DOHH2 (cell line): Measurements from ENCODE around the gene SCTR.

ENCODE experiments used
- H3F3A ChIP-seq: fragments of 200-600 bp; sonication (generic), shearing (Covaris generic); 2 replicates; pipeline ENCODE4 v1.6.0; 2016; ENCODE audit warnings: antibody characterized with exemption, mild to moderate bottlenecking; ENCODE audit not compliant: control insufficient read depth, insufficient read depth
- H3K27ac ChIP-seq: fragments of 200-600 bp; sonication (generic); 2 replicates; pipeline ENCODE4 v1.5.1; 2014; ENCODE audit warnings: low read depth, mild to moderate bottlenecking, low read length, moderate library complexity
- H3K27me3 ChIP-seq: fragments of 200-600 bp; sonication (generic); 2 replicates; pipeline ENCODE4 v1.6.1; 2014; ENCODE audit warnings: mild to moderate bottlenecking, low read length, mixed read lengths; ENCODE audit not compliant: control insufficient read depth
- H3K36me3 ChIP-seq: fragments of 200-600 bp; sonication (generic); 2 replicates; pipeline ENCODE4 v1.6.1; 2014; ENCODE audit warnings: mild to moderate bottlenecking, low read length, moderate library complexity, mixed read lengths; ENCODE audit not compliant: control insufficient read depth
- H3K4me1 ChIP-seq: fragments of 200-600 bp; sonication (generic); 2 replicates; pipeline ENCODE4 v1.6.1; 2014; ENCODE audit warnings: mild to moderate bottlenecking, low read length, mixed read lengths; ENCODE audit not compliant: control insufficient read depth
- H3K4me2 ChIP-seq: fragments of 200-600 bp; sonication (generic); 2 replicates; pipeline ENCODE4 v1.6.0; 2014; ENCODE audit warnings: mild to moderate bottlenecking, low read length, moderate library complexity
- H3K4me3 ChIP-seq: fragments of 200-600 bp; sonication (generic); 2 replicates; pipeline ENCODE4 v1.5.1; 2014; ENCODE audit warnings: mild to moderate bottlenecking, low read length, mixed read lengths
- H3K79me2 ChIP-seq: fragments of 200-600 bp; sonication (generic); 2 replicates; pipeline ENCODE4 v1.6.1; 2014; ENCODE audit warnings: mild to moderate bottlenecking, low read length, mixed read lengths; ENCODE audit not compliant: control insufficient read depth
- H3K9me2 ChIP-seq: fragments of 200-600 bp; sonication (generic); replicated peaks from 2 replicates; pipeline ENCODE4 v1.6.1; 2014; ENCODE audit warnings: mild to moderate bottlenecking, low read length, mixed read lengths; ENCODE audit not compliant: control insufficient read depth
- H3K9me3 ChIP-seq: fragments of 200-600 bp; sonication (generic); 2 replicates; pipeline ENCODE4 v1.6.1; 2014; ENCODE audit warnings: antibody characterized with exemption, low read length, mixed read lengths; ENCODE audit not compliant: control insufficient read depth, insufficient read depth
- H4K20me1 ChIP-seq: fragments of 200-600 bp; sonication (generic); 2 replicates; pipeline ENCODE4 v1.6.0; 2014; ENCODE audit warnings: low read depth, mild to moderate bottlenecking, antibody characterized with exemption, low read length, moderate library complexity; ENCODE audit not compliant: control insufficient read depth, insufficient read depth
- EZH2phosphoT487 ChIP-seq: fragments of 200-600 bp; sonication (generic); IDR thresholded peaks from 2 replicates; pipeline ENCODE4 v1.6.1; 2017; ENCODE audit warnings: borderline replicate concordance, mild to moderate bottlenecking, antibody characterized with exemption, low read length, moderate library complexity, mixed read lengths
- TF ChIP-seq, protein P1 (sequence below): fragments of 200-600 bp; sonication (generic); IDR thresholded peaks from one replicate; pipeline ENCODE4 v1.5.1; 2014; ENCODE audit warnings: antibody characterized with exemption, mild to moderate bottlenecking, low read depth, low read length; ENCODE audit not compliant: poor library complexity, severe bottlenecking

The SCTR gene

GRCh38 chr2:119472749-119473148, 51.5 kb downstream of the SCTR start:
- Histone ChIP-seq H3K4me3 (no peak overlapping the region), H3K4me2 (no peak overlapping the region), H3K9me2 (no peaks in the 10 kb centered on the region), H3K4me1 (no peaks in the 10 kb centered on the region), H3K27me3 (peaks cover 10% of the 10 kb centered on the region), H3K27ac (no peak overlapping the region), H4K20me1 (no peaks in the 10 kb centered on the region), H3K9me3 (no peaks in the 10 kb centered on the region), H3F3A (no peaks in the 10 kb centered on the region), H3K79me2 (no peaks in the 10 kb centered on the region), H3K36me3 (no peaks in the 10 kb centered on the region)
- TF ChIP-seq EZH2phosphoT487: no peak
- TF ChIP-seq, protein P1, sequence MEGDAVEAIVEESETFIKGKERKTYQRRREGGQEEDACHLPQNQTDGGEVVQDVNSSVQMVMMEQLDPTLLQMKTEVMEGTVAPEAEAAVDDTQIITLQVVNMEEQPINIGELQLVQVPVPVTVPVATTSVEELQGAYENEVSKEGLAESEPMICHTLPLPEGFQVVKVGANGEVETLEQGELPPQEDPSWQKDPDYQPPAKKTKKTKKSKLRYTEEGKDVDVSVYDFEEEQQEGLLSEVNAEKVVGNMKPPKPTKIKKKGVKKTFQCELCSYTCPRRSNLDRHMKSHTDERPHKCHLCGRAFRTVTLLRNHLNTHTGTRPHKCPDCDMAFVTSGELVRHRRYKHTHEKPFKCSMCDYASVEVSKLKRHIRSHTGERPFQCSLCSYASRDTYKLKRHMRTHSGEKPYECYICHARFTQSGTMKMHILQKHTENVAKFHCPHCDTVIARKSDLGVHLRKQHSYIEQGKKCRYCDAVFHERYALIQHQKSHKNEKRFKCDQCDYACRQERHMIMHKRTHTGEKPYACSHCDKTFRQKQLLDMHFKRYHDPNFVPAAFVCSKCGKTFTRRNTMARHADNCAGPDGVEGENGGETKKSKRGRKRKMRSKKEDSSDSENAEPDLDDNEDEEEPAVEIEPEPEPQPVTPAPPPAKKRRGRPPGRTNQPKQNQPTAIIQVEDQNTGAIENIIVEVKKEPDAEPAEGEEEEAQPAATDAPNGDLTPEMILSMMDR: no peak

DNA sequence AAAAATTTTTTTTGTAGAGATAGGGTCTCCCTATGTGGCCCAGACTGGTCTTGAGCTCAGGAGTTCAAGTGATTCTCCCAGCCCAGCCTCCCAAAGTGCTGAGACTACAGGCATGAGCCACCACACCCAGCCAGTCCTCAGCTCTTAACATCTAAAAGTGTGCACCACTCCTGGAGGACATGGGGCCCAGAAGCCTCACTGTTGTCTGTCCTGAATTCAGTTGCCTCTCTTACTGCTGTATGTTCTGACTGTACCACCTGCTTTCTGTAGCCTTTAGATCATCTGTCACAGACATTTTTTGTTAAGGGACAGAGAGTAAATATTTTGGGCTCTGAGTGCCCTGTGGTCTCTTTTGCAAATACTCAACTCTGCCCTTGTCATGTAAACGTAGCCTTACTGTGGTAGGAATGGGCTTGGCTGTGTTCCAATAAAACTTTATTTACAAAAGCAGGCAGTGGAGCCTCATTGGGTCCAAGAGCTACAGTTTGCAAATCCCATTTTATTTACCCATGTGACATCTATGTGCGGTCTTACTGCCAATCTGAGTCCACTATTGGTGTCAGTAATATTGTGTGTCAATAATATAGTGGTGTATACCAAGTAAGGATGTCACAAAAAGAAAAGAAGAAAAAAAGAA, 54.5 kb downstream of the SCTR start:
- no peaks in the 10 kb centered on the region for H3K36me3 ChIP-seq
- no peak overlapping the region for H3K27ac ChIP-seq
- H3K4me3 ChIP-seq: no peak overlapping the region
- no peaks in the 10 kb centered on the region for H4K20me1 ChIP-seq
- TF ChIP-seq, protein P1: no peak
- TF ChIP-seq EZH2phosphoT487: no peak
- no peaks in the 10 kb centered on the region for H3K9me2 ChIP-seq
- no peak overlapping the region for H3K4me2 ChIP-seq
- H3K4me1 ChIP-seq: no peaks in the 10 kb centered on the region
- no peaks in the 10 kb centered on the region for H3K9me3 ChIP-seq
- H3K79me2 ChIP-seq: no peaks in the 10 kb centered on the region
- H3K27me3 ChIP-seq: peaks cover 12% of the 10 kb centered on the region
- H3F3A ChIP-seq: no peaks in the 10 kb centered on the region

DNA sequence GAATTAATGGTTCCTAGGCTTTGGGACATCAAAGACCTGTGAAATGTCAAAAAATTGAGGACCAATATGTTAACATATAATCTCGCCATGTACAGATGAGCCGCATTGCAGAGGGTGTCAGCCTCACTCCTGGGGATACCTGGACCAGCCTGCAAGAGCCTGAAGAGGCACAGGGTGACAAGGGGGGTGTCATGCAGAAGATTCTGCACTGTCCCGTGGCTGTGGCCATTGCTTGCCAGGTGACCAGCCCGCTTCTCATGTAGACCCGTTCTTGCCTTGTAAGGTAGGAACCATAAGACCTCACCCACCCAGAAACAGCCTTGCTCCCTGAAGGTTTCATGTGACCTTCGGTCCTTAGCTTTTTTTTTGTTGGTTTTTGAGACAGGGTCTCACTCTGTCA, 55.2 kb downstream of the SCTR start:
- Histone ChIP-seq H3K79me2 (no peaks in the 10 kb centered on the region), H3K27ac (no peak overlapping the region), H3K36me3 (no peaks in the 10 kb centered on the region), H3K9me3 (no peaks in the 10 kb centered on the region), H3K4me1 (no peaks in the 10 kb centered on the region), H4K20me1 (no peaks in the 10 kb centered on the region), H3K9me2 (no peaks in the 10 kb centered on the region), H3K4me2 (no peak overlapping the region), H3K4me3 (no peak overlapping the region), H3K27me3 (peaks cover 12% of the 10 kb centered on the region), H3F3A (no peaks in the 10 kb centered on the region)
- no peak for TF ChIP-seq EZH2phosphoT487
- TF ChIP-seq, protein P1: no peak
